PFSK-1 (cell line): ENCODE results near the gene AIFM3.

Experiments used
- FOXP2 ChIP-seq: optimal IDR thresholded peaks from 2 replicates; pipeline ENCODE3; 2011; ENCODE audit warnings: borderline replicate concordance, control low read depth, inconsistent platforms; ENCODE audit not compliant: insufficient read depth; ENCODE audit errors: extremely low read length, extremely low read depth
- POLR2AphosphoS5 ChIP-seq: IDR thresholded peaks from 2 replicates; pipeline ENCODE4 v1.6.1; 2012; ENCODE audit warnings: low read depth, mild to moderate bottlenecking, control low read depth, low read length, moderate library complexity
- SIN3A ChIP-seq: IDR thresholded peaks from 2 replicates; pipeline ENCODE4 v1.6.1; 2012; ENCODE audit warnings: mild to moderate bottlenecking, low read length, moderate library complexity, borderline replicate concordance; ENCODE audit not compliant: insufficient read depth
- TAF1 ChIP-seq: IDR thresholded peaks from 2 replicates; pipeline ENCODE4 v1.6.1; 2012; ENCODE audit warnings: low read length, control low read depth, borderline replicate concordance; ENCODE audit not compliant: insufficient read depth
- TF ChIP-seq, protein P1 (sequence below), 2 experiments: IDR thresholded peaks; 2 replicates each; pipeline versions ENCODE4 v1.6.1 to v1.8.0; 2011 to 2012; ENCODE audit warnings: low read depth in 2 of 2, low read length in 2 of 2, control low read depth in 1 of 2, inconsistent platforms in 1 of 2, mild to moderate bottlenecking in 1 of 2, moderate library complexity in 1 of 2; ENCODE audit not compliant: insufficient read depth in 1 of 2

AIFM3 gene

DNA sequence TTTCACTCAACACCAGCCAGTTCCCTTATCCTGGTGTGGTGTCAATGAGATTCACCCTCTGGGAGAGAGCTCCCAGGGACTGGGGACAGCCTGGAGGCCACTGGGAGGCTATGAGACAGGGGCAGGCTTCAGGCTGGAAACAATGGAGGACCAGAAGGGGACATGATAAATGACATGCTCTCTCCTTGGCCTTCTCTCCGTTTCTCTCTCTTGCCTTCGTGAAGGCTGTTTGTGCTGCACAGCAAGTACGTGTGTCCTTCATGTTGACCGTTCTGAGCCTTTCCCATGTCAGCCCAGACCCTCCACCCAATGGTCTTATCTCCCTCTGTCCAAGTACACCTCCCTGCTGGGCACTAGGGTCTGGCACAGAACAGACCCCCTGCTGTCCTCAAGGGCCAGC lies 13.5 kb downstream of the AIFM3 start:
- TF ChIP-seq POLR2AphosphoS5 (no peak), SIN3A (no peak), TAF1 (no peak), FOXP2 (no peak)
- TF ChIP-seq, protein P1, sequence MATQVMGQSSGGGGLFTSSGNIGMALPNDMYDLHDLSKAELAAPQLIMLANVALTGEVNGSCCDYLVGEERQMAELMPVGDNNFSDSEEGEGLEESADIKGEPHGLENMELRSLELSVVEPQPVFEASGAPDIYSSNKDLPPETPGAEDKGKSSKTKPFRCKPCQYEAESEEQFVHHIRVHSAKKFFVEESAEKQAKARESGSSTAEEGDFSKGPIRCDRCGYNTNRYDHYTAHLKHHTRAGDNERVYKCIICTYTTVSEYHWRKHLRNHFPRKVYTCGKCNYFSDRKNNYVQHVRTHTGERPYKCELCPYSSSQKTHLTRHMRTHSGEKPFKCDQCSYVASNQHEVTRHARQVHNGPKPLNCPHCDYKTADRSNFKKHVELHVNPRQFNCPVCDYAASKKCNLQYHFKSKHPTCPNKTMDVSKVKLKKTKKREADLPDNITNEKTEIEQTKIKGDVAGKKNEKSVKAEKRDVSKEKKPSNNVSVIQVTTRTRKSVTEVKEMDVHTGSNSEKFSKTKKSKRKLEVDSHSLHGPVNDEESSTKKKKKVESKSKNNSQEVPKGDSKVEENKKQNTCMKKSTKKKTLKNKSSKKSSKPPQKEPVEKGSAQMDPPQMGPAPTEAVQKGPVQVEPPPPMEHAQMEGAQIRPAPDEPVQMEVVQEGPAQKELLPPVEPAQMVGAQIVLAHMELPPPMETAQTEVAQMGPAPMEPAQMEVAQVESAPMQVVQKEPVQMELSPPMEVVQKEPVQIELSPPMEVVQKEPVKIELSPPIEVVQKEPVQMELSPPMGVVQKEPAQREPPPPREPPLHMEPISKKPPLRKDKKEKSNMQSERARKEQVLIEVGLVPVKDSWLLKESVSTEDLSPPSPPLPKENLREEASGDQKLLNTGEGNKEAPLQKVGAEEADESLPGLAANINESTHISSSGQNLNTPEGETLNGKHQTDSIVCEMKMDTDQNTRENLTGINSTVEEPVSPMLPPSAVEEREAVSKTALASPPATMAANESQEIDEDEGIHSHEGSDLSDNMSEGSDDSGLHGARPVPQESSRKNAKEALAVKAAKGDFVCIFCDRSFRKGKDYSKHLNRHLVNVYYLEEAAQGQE (IDR thresholded peaks at IDR 0.05; ENCODE audit: insufficient read depth in 1 of 2, low read depth in 2 of 2, low read length in 2 of 2), result no peak

DNA sequence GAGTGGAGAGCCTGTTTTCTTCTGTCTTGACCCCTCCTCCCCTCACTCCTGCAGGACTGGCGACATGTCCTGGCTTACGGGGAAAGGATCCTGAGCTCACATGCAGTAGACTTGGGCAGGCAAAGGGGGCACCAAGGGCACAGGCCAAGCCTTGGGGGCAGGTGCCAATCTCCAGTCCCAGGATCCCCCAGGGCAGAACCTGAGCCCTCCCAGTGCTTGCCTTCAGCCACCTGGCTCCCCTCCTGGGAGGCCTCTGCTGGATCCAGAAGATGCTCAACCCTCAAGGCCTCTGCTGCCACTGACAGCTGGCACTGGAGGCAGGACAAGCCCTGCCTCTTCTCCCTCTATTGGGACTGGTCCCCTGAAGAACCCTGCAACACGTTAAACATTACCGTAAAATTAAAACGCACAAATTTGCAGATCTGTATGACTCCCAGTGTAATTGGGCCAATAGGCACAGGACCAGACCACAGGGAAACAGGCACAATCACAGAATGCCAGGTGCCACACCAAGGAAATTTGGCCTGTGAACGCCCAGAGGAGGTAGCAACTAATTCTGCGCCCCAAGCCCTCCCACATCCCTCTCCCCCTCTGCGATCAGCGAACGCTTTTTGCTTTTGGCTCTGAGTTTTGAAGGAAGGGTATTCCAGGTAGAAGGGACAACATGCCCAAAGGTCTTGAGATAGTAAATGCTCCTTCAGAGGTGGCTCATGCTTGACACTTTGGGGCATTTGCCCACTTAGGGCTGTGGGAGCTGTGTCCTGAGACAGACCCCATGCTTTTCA lies 14.1 kb downstream of the AIFM3 start:
- TF ChIP-seq, protein P1 (IDR thresholded peaks at IDR 0.05; ENCODE audit: insufficient read depth in 1 of 2, low read depth in 2 of 2, low read length in 2 of 2), result no peak
- TF ChIP-seq SIN3A, result no peak
- TF ChIP-seq TAF1, result no peak
- no peak for TF ChIP-seq POLR2AphosphoS5
- no peak for TF ChIP-seq FOXP2

DNA sequence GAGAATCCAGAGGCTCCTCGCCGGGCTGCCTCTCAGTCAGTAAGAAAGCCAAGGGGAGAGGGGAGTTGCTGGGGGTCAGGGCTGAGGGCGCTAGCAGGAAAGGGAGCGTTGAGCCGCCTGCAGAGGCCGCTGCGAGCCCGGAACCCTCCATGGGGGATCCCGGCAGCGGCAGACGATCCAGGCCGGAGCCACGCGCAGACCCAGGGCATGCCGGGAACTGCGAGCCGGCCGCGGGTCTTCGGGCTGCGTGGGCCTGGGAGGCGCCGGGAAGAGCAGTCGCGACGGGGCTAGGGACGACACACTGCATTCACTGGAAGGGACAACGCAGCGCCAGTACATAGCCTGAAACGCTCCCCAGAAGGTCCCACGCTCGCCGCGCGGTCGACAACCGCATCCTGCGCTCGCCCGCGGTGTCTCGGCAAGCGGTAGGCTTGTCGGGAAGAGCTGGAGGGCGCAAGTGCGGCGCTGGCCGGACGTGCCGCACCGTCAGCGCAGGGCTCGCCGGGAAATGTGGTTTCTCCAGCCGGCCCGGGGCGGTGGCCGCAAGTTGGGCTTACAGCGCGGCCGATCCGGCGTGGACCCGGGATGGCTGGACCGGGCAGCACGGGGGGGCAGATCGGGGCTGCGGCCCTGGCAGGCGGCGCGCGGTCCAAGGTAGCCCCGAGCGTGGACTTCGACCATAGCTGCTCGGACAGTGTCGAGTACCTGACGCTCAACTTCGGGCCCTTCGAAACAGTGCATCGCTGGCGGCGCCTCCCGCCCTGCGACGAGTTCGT lies 14.9 kb downstream of the AIFM3 start, which contains the start of gene LZTR1:
Gene LZTR1, plus strand, starts transcription at position 511 of the 776 bp plus-strand sequence. Its CDS starts 75 bp downstream, at position 586.
- peak; percentile 70; the same call in 1 of the 2 replicates for TF ChIP-seq TAF1
- no peak for TF ChIP-seq FOXP2
- no peak for TF ChIP-seq SIN3A
- peak; percentile 98 for TF ChIP-seq POLR2AphosphoS5
- TF ChIP-seq, protein P1 (IDR thresholded peaks at IDR 0.05; ENCODE audit: insufficient read depth in 1 of 2, low read depth in 2 of 2, low read length in 2 of 2), result no peak

DNA sequence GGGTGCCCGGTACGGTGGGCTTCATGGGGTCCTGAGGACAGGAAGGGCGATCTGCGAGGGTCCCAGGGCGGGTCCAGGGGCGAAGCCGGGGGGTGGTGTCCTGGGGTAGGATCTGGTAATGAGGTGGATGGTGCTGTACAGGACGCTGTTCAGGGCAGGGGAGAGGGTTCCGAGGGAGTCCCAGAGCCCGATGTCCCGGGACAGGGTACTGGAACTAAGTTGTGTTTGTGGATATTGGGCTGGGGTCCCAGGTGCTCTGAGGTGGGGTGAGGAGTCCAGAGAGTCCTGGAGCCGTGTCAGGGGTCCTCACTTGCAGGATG lies 15.5 kb downstream of the AIFM3 start:
- TF ChIP-seq FOXP2, result no peak

DNA sequence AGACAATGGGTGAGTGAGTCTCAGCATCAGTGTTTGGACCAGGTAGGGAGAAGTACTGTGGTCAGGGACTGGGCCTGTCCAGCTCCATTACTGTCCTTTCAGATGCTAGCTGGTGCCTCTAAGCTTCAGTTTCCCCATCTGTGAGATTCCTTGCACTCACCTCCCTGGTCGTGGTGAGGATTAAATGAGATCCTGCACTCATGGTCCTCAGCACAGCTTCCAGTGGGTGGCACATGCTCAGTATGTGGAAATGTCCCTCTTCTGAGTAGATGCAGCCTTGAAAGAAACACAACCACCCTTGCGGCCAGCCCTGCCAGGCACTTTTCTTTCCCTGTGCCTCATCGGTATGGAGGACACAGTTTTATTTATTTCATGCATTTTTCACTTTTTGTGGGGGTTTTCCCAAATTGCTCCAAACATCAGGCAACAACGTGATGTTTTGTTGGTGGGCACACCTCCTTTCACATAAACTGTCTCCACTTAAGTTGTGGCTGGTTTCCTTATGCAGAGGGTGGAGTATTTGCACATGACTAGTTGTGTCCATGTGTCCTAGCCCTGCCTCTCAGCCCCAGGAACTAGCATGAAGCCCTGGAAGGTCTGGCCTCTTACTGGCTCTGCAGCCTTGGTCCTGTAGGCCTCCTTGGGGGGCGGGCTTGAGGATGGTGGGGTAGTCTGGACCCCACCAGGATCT lies 16.2 kb downstream of the AIFM3 start:
- no peak for TF ChIP-seq FOXP2
- no peak for TF ChIP-seq SIN3A
- TF ChIP-seq POLR2AphosphoS5, result no peak
- TF ChIP-seq TAF1, result no peak

DNA sequence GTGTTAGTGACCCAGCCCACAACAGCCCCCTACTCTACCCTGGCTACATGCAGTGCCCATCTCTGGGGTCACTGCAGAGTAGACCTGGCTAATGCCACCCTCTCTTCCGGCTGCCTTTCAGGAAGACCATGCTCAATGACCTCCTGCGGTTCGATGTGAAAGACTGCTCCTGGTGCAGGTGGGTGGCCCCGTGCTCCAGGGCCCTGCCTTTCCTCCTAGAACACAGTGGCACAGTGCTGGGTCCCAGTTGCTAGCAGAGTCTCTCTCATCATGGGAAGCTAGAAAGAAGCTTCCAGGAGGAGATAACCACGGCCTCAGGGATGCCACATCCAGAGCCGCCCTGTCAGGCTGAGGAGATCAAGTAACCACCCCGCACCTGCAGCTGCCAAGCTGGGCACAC lies 18.7 kb downstream of the AIFM3 start:
- no peak for TF ChIP-seq TAF1
- no peak for TF ChIP-seq SIN3A
- TF ChIP-seq, protein P1 (IDR thresholded peaks at IDR 0.05; ENCODE audit: insufficient read depth in 1 of 2, low read depth in 2 of 2, low read length in 2 of 2), result no peak
- no peak for TF ChIP-seq FOXP2
- no peak for TF ChIP-seq POLR2AphosphoS5
